PFSK-1 (cell line): ENCODE measurements around the gene DLEU7.

Experiments
- FOXP2 ChIP-seq: optimal IDR thresholded peaks from 2 replicates; pipeline ENCODE3; 2011; ENCODE audit warnings: borderline replicate concordance, control low read depth, inconsistent platforms; ENCODE audit not compliant: insufficient read depth; ENCODE audit errors: extremely low read length, extremely low read depth
- POLR2AphosphoS5 ChIP-seq: IDR thresholded peaks from 2 replicates; pipeline ENCODE4 v1.6.1; 2012; ENCODE audit warnings: low read depth, mild to moderate bottlenecking, control low read depth, low read length, moderate library complexity
- SIN3A ChIP-seq: IDR thresholded peaks from 2 replicates; pipeline ENCODE4 v1.6.1; 2012; ENCODE audit warnings: mild to moderate bottlenecking, low read length, moderate library complexity, borderline replicate concordance; ENCODE audit not compliant: insufficient read depth
- TAF1 ChIP-seq: IDR thresholded peaks from 2 replicates; pipeline ENCODE4 v1.6.1; 2012; ENCODE audit warnings: low read length, control low read depth, borderline replicate concordance; ENCODE audit not compliant: insufficient read depth
- TF ChIP-seq, protein P1 (sequence below), 2 experiments: IDR thresholded peaks; 2 replicates each; pipeline versions ENCODE4 v1.6.1 to v1.8.0; 2011 to 2012; ENCODE audit warnings: low read depth in 2 of 2, low read length in 2 of 2, control low read depth in 1 of 2, inconsistent platforms in 1 of 2, mild to moderate bottlenecking in 1 of 2, moderate library complexity in 1 of 2; ENCODE audit not compliant: insufficient read depth in 1 of 2

The DLEU7 gene

DNA sequence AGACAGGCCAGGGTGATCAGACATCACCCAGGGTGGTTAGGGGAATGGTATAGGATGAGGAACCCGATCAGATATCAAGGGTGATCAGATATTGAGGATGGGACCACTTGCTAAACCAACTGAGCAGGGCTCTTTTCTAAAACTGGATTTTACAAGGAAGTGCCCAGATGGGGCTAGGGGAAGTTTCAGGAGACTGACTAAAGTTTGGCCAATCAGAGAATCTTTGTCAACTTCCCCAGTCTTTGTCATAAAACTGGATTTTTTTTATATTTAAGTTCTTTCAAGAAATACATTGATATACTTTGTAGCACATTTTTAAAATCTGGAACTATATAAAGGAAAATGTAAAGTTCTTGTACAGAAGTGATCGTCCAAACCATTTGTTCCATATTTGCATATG, 30.5 kb upstream of the DLEU7 start:
- no peak for TF ChIP-seq FOXP2
- TF ChIP-seq POLR2AphosphoS5 = no peak
- no peak for TF ChIP-seq SIN3A
- TF ChIP-seq TAF1 = no peak
- TF ChIP-seq, protein P1, sequence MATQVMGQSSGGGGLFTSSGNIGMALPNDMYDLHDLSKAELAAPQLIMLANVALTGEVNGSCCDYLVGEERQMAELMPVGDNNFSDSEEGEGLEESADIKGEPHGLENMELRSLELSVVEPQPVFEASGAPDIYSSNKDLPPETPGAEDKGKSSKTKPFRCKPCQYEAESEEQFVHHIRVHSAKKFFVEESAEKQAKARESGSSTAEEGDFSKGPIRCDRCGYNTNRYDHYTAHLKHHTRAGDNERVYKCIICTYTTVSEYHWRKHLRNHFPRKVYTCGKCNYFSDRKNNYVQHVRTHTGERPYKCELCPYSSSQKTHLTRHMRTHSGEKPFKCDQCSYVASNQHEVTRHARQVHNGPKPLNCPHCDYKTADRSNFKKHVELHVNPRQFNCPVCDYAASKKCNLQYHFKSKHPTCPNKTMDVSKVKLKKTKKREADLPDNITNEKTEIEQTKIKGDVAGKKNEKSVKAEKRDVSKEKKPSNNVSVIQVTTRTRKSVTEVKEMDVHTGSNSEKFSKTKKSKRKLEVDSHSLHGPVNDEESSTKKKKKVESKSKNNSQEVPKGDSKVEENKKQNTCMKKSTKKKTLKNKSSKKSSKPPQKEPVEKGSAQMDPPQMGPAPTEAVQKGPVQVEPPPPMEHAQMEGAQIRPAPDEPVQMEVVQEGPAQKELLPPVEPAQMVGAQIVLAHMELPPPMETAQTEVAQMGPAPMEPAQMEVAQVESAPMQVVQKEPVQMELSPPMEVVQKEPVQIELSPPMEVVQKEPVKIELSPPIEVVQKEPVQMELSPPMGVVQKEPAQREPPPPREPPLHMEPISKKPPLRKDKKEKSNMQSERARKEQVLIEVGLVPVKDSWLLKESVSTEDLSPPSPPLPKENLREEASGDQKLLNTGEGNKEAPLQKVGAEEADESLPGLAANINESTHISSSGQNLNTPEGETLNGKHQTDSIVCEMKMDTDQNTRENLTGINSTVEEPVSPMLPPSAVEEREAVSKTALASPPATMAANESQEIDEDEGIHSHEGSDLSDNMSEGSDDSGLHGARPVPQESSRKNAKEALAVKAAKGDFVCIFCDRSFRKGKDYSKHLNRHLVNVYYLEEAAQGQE (IDR thresholded peaks at IDR 0.05; ENCODE audit: insufficient read depth in 1 of 2, low read depth in 2 of 2, low read length in 2 of 2) = no peak

DNA sequence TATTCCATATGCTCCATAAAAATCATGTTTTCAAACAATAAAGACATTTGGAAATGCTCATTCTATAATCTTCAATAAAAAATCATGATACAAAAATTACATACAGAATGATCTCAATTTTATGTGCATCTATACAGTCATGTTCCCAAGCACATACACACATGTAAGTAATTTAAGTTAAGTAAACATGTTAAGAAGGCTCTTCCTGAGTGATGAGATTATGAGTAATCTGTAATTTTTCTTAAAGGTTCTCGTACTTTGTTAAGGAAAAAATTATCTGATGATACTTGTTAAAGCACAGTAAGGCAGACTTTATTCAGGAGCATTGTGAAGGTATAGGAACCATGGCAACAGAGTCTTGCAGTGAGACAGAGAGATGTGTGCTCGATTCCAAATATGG, 30.0 kb upstream of the DLEU7 start:
- TF ChIP-seq SIN3A (no peak), TAF1 (no peak), FOXP2 (no peak), POLR2AphosphoS5 (no peak)
- TF ChIP-seq, protein P1 (IDR thresholded peaks at IDR 0.05; ENCODE audit: insufficient read depth in 1 of 2, low read depth in 2 of 2, low read length in 2 of 2) = no peak

DNA sequence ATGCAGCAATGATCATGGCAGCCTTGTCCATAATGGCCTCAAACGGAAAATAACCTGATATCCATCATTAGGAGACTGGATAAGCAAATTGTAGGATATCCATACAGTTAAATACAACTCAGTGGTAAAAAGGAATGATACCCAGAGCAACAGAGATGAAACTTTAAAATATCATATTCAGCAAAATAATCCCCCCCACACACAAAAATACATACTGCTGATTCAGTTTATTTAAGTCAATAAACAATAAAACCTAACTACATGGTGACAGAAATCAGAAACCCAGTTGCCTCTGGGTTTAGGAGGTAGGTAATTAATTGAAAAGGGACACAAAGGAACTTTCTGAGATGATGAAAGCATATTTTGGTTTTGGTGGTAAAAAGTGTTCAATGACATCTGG, 27.9 kb upstream of the DLEU7 start:
- TF ChIP-seq SIN3A (no peak), TAF1 (no peak), FOXP2 (no peak), POLR2AphosphoS5 (no peak)
- TF ChIP-seq, protein P1 (IDR thresholded peaks at IDR 0.05; ENCODE audit: insufficient read depth in 1 of 2, low read depth in 2 of 2, low read length in 2 of 2) = no peak

DNA sequence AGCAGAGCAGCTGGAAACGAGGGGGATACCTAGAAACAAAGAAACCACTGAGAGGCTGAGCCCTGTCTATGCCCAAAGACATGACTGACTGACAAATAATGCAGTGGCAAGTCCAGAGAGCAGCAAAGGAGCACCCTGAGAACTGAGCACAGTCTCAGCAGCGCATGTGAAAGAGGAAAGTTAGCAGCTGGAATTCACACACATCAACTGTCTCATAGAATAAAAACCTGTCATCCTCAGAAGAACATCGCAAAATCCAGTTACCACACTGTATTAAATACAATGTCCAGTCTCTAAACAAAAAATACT, 24.1 kb upstream of the DLEU7 start:
- TF ChIP-seq POLR2AphosphoS5 = no peak
- TF ChIP-seq, protein P1 (IDR thresholded peaks at IDR 0.05; ENCODE audit: insufficient read depth in 1 of 2, low read depth in 2 of 2, low read length in 2 of 2) = no peak
- no peak for TF ChIP-seq SIN3A
- TF ChIP-seq TAF1 = no peak
- no peak for TF ChIP-seq FOXP2
